NCI-H128 (cell line): ENCODE results near the gene COL4A6.

ENCODE experiments used
- DNase-seq: peaks from one replicate; lab custom pipeline; 2025; ENCODE audit not compliant: unreplicated experiment; lab: John Stamatoyannopoulos, UW

Gene COL4A6

DNA sequence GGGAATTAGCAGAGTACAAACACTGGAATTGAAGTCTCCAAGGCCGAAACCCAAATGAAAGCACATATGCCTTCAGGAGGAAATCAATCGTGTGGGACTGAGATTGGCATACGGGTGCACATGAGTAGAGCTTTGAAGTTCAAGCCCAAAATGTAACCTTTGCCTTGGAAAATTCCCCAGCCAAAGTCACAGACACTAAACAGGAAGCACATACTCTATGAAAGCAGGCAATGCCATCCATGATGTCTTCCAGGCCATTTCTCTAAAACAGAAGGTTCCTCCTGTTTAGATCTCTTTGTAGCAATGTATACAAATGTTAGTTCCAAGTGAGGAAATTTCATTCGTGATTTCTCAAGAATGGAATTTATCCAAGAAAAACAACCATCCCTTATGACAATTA, 162.5 kb downstream of the COL4A6 start:
- no peak for DNase-seq

DNA sequence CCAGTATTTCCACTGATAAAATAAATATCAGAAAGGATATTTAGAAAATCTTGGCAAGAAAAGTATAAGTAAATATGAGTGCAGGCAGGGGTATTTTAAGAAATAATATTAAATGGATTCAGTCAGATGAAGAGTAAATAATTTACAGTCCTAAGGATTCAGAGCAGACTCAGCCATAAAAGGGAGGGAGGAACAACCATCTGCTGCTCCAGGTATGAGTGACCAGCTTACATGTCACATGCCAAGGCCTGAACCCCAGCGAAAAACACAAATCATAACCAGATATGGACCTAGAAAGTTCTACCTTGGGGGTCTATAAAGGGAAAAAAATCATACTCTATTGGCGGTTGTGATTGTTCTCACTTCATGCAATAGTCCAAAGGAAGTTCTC, 166.8 kb downstream of the COL4A6 start:
- DNase-seq: no peak

DNA sequence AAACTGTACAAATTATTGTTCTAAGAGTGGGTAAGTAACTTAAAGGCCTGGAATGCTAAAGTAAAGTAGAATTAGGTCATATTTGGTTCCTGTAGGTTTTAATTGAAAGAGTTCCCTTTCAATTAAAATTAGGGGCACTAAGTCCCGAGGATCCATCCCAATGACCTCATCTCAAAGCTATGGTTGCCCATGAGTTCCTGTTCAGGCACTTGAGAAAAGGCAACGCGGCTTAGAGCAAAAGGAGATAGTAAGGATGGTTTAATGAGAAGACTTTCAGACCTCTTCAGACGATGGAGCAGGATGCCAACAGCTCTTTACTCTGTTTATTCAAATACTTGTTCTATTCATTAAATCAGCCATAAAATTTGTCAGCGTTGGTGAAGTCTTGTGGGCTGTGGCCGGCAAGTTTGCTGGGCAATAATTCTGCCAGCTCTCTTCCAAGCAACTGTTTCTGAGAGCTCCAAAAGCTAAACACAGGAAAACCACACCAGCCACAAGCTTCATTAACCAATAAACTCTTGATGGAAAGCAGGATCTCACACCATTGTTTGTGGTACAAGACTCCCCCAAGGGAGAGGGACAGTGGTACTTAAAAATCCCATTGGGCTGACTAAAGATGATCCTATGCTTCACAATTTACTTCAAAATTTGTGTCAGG, 167.4 kb downstream of the COL4A6 start:
- DNase-seq: no peak

DNA sequence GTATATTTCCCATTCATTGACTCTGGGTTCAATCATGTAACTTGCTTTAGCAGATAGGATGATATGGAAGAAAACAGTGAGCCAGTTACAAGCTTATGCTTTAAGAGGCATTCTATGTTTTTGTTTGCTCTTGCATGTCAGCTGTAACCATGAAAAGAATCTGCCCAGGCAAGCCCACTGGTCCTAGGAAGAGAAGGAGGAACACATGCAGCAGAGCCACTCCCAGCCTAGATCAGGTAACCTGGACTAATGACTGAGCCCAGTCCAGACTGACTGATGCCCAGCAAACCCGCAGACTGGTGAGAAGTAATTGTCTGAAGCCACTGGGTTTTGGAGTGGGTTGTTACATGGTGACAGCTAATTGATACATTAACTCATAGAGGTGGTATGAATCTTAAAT, 167.9 kb downstream of the COL4A6 start:
- no peak for DNase-seq

DNA sequence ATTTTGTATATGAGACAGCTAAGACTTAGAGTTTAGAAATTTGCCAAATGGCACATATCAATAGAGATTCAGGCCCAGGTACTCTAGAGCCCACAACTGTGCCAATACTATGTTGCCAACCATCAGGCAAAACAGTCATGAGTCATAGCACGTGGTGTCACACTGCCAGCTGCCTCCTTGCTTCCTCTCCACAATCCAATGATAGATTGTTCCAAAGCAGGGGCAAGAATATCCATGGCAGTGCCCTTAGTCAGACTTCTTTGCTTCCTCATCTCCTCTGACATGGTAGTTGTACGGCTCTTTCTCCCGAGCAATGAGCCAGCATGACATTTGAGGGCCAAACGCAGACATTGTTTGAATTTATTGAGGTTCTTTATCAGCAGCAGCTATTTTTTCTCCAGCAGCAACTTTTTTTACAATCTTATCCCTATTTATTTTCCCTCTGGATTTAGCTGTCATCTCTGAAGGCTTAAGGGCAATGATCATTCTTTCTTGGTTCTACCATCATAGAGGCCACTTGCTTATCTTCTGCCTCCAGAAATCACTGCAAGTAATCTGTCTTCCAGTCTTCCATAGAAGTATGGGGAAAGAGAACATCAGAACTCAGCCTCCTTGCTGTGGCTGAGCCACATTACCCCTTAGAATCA, 169.7 kb downstream of the COL4A6 start:
- DNase-seq: no peak

DNA sequence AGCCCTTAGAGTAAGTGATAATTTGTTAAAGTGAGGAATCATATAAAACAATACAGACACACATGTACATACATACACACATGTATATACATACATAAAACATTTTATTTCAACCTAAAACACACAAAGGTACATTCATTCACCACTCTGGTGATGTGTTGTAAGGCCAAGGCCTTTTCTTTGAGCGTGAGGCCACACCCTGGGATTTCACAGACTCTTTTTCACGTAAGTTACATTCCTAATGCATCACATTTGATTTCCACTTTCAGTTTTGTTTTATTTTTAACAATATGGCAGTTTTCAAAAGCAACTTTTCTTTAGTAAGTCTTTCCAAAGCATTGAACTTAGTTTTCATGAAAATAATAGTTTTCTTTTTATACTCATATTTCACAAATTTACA, 170.7 kb downstream of the COL4A6 start:
- no peak for DNase-seq

DNA sequence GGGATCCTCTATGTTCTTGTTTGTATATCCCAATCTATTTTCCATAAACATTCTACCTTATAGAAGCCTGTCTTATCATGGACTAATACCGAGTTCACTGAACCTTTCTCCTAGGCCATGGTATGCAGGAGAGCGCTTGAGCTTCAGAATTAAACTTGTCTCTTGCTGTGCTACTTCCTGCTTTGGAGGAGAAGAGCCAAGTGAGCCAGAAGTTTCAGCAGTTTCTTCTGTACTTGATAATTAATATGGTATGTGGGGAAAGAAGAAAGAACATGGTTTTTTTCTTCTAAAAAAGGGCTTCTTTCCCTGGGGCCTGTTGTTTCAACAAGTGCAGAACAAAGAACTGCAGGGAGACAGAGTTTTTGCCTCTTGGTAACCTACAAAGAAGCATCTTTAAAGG, 173.8 kb downstream of the COL4A6 start:
- DNase-seq: no peak

DNA sequence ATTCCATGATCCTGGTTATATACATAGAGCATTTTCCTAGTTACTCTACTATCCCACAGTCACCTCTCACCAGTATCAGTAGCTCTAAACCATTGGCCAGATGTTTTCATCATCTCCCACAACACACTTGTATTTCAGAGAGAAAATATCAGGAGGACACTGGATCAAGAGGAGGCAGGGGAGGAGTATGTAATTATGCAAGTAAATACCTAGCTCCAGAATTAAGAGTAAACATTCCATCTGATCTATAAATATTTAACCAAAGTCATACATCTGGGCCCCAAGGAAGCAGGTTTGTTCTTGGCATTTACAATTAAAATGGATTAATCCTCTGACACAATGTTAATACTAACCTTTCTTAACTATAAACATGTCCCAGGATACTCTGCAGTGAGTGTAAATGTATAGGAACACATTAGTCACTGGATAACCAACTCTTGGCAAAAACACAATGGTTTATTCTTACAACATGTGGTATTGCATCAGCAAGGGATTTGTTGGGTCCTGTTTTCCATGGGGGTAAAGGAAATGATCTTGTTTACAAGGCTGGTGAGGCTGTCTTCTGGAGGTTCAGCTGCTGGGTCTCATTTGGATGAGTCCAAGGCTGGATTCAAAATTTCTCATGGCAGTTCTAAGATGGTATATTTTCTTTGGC, 176.5 kb downstream of the COL4A6 start:
- DNase-seq: no peak

DNA sequence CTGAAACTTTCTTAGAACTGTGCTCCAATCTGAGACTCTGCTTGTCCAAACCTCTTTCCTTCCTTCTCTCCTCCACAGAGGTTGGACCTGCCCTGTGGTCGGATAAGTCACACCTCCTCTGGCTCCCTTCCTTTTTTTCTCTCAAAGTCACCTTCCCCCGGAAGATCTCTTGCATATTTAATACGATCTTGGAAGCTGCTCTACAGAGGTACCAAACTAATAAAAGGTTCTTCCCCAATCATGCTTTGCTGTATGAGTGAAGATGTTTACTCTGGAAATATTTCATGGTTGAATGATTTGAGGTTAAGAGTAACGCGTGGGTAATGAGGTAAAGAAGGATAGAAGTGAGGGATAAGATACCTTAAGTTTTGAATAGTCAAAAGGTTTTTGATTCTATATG, 180.7 kb downstream of the COL4A6 start:
- DNase-seq: no peak

DNA sequence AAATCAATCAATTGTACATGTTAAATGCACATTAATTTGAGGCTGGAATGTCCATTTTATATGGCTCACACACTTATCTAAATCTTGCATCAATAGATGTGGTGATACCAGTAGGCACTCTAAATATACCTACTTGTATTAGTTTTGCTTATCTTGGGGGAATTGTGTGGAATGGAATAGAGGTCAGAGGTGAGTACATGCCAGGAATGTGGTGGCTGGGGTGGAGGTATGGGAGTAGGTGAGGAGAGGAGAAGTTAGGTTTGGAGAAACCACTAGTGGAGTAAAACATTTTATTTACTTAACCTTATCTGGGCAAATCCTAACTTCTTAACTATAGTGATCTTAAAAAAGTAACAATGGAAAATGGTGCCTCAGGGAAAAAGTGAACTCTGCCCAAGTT, 183.6 kb downstream of the COL4A6 start:
- DNase-seq: no peak

DNA sequence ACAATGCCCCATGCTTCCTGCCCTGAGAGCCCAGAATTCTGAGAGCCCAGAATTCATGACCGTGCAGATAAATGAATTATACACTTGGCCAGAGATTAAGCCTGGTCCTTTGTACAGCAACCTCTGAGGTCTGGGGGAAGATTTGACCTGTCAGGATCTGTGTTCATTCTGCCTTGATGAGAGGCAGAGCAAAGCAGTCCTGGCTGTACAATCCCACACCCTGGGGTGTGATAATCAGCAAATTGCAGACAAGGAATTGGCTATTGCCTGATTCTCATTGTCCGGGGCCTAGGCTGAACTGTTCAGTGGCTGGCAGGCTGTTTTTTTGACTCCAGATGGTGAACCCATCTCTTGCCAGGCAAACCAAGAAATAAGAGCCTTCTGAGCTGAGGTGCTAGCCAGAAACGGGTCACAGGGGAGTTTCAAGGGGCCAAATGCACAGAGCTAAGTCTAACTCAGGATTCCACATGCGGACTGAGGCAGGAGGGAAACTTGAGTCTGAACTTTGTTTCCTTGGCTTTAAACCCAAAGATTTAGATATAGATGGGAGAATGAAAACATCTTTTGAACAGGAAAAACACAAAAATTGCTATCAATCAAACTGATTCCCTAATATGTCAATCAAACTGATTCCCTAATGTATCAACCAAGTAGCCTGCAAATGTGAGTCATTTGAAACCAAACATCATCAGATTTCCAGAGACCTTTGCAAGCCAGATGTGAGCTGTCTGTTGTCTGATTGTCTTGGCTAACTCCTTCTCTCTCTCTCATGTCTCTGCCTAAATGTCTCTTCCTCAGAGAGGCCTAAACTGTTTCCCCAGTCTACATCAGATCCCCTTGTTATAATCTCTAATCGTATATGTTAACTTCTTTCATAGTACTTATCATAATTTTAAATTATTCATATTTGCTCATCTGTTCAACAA, 187.3 kb downstream of the COL4A6 start:
- DNase-seq: no peak

DNA sequence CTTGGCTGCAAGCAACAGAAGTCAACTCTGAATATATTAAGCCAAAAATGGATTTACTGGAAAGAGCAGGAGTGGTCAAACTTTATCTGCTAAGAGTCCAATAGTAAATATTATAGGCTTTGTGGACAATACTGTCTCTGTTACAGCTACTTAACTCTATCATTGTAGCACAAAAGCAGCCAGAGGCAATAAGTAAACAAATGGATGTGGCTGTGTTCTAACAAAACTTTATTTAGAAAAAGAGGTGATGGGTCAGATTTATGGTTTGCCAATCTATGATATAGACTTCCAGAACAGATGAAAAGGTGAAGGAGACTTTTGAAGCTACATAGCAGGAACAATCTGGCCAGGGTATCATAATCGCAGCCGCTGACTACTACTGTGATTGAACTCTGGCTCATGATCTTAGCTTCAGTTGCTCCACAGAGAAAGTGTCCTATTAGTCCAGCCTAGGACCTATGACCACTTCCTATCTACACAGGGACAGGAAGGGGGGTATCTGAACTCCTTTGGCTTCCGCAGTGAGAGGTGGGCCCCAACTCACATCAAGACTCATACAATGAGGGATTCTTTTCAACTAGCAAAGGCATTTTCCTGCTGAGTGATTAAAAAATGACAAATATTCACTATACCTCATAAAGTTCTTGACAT, 191.8 kb downstream of the COL4A6 start:
- no peak for DNase-seq

DNA sequence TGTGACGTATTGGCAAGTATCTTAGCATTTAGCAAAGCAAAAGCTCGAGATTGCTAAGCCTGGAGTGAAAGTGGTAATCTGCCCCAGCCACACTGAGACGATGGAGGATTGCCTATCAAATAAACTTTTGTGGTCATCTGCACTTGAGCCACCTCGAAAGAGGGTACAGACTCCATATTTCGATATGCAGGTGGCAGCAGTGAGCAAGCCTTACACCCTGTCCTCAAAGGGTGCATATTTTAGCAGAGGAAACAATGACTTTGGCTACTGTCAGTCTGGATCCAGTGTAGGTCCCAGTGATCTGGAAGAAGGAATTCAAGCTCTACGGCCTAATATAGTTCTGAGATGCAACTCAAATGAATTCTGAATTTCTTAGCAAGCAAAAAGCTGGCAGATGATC, 192.8 kb downstream of the COL4A6 start:
- no peak for DNase-seq

DNA sequence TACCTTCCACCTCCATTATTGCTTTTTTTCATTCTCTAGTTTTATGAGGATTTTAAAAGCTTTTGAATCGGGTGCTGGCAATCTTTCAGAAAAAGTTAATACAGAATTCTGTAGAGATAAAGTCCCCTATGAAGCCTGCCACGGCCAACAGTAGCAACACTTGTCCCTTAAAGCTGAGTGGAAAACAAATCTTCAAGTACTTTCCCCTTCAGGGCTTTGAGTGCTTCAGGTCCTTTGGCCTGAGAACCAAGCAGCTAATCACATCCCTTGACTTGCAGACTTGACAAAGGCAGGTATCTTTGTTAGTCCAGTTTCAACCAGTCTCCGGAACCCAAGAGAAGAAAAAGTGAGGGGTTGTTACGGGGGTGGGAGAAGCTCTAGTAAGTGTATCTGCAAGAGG, 202.2 kb downstream of the COL4A6 start:
- no peak for DNase-seq

DNA sequence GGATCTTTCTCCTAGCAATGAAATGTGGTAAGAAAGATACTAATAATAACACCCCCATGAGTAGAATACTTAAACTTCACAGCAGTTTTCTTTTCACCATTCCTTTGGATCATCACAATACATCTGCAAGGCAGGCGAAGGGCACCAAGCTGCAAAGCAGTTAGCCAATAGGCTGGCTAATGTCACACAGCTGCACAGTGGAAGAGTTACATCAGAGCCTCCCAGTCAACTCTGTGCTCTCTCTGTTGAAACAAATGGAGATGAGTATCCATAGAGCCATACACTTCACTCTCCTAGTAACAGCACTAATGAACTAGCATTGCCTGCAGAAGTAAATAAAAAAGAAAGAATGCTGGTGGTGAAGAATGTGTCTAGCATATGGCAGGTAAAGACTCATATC, 207.6 kb downstream of the COL4A6 start:
- DNase-seq: no peak

DNA sequence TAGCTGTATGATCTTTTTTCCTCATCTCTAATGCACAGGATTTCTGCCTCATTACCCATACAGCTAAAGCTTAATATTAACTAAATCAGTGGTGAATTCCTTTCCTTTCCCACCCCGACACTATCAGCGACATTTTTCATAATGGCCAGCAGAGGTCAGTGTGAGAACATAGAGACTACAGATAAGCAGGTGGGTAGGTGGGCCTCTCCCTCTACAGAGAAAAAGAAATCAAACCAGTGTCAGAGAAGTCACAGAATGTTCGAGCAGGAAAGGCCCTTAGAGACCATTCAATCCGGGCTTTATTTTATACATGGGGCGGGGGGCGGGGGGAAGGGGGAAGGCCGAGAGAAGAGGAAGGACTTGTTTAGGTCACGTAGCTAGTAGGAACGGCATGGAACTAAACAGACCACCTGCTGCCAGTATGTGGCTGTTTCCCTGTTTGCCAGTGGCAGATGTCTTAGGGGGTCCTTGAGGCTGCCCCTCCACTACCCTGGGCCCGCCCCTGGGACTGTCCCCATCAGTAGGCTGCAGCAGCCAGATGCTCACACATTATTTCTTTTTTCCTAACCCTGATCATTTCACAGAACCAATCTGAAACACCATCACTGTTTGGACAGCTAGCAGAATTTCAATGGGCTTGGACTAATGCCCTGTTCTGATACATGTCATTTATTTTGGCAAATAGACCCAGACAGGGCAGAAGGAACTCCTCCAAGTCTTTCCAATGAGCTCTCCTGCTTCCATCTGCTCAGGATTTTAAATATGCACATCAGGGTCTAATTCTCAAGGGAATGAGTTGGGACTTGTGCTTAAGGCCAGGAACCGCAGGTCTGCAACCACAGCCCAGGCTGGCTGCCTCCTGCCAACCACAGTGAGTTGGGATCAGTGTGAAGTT, 213.2 kb downstream of the COL4A6 start:
- no peak for DNase-seq

DNA sequence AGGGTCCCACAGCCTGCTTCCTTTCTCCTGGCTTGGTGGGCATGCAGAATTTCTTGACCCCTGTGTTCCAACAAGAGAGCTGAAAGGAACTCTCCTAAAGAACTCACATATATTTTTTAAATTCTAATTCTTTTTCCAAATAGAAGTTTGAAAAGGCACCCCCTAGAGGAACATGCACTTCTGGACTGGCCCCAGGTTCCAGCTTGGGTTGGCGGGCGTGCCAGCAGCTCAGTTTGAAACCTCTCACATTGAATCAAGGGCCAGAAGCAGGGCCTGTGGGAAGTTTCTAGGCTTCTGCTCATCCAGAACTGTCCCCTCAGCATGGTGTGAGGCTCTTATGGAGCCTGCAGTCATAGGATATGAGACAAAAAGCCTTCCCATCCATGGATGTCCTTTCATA, 214.0 kb downstream of the COL4A6 start:
- no peak for DNase-seq

DNA sequence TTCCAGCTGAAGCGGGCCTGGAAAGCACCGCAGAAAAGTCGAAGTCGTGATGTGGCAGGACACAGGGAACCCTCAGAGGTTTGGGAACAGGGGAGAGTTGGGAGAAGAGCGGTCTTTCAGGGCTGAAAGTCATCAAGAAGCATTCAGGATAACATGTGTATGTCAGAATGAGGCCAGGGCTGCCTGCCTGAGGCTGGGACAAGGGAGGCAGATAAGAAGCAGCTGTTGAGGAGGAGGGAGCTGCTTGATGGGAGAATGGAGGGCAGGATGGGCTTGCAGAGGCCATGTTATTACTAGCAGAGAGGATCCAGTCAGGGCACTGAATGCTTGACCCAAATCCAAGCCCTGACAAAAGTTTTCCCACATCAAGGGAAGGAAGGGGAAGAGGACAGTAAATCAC, 214.6 kb downstream of the COL4A6 start:
- DNase-seq: no peak

DNA sequence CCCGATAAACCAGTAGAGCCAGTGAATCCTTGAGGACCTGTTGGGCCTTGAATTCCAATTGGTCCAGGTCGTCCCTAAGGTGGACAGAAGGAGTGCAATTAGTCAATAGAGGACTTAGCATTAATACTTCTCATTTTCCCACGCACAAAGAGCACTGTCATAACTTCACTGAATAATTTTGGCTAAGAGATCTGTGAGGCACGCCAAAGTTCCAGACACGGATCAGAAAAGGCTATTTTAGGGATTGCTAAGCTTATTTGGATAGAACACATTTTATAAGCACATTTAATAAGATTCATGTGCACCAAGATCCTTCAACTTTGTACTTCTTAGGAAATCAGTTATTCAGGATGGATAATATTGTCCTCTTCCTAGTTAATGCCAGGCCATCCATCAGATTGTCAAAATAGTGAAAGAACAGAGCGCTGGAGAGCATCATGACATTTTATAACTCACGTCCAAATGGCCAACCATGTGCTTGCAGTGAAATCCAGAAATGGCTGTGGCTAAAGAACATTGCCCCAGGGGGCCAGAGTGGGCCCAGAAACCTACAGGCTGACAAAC, 216.8 kb downstream of the COL4A6 start:
- DNase-seq: no peak
